ENCODE results near the gene PARP2. TPM values are rescaled to one million over a fixed set of nuclear protein-coding genes. Genes with fewer than 3 reads are reported as not detected.

Gene PARP2
- total RNA-seq, 1 donor from 2014 or later = 19.4 TPM

- no peak for TF ChIP-seq CTCF (IDR thresholded peaks at IDR 0.05)
- no peak overlapping the region for H3K27ac Mint-ChIP-seq (ENCODE audit: unreplicated experiment)
- no peaks in the 10 kb centered on the region for H3K9me3 Mint-ChIP-seq (ENCODE audit: low read depth)
- H3K36me3 Mint-ChIP-seq (ENCODE audit: low read depth) = peaks cover 49% of the 10 kb centered on the region
- H3K27me3 Mint-ChIP-seq (ENCODE audit: low read depth) = no peaks in the 10 kb centered on the region
- DNase-seq (ENCODE audit: low spot score) = no peak
- H3K4me3 Mint-ChIP-seq (ENCODE audit: unreplicated experiment) = no peak overlapping the region
- no peaks in the 10 kb centered on the region for H3K4me1 Mint-ChIP-seq (ENCODE audit: low read depth)
Measured at GRCh38 chr14:20403521-20403920, 60.1 kb downstream of the PARP2 start.

Other genes starting within 250 kb of the PARP2 start
- not detected in 3 replicates for gene OR4K17, start 232.9 kb upstream of the PARP2 start, total RNA-seq
- not detected in 3 replicates for gene OR4N5, start 204.8 kb upstream of the PARP2 start, total RNA-seq
- gene OR11G2, start 152.7 kb upstream of the PARP2 start, total RNA-seq = not detected in 3 replicates
- not detected in 3 replicates for gene OR11H6, start 119.9 kb upstream of the PARP2 start, total RNA-seq
- gene OR11H7, start 114.7 kb upstream of the PARP2 start, total RNA-seq = not detected in 3 replicates
- not detected in 3 replicates for gene OR11H4, start 104.3 kb upstream of the PARP2 start, total RNA-seq
- gene TTC5, start 37.7 kb upstream of the PARP2 start, total RNA-seq = 16.3 to 29.5 TPM (median 17.3 TPM) in 3 replicates
- 32.6 to 41.2 TPM (median 34.7 TPM) in 3 replicates for gene CCNB1IP1, start 10.4 kb upstream of the PARP2 start, total RNA-seq
- 19.2 to 32.7 TPM (median 22.8 TPM) in 3 replicates for gene TEP1, start 69.9 kb downstream of the PARP2 start, total RNA-seq
- gene KLHL33, start 92.5 kb downstream of the PARP2 start, total RNA-seq = not detected in 3 replicates
- 26.0 to 41.4 TPM (median 28.6 TPM) in 3 replicates for gene OSGEP, start 111.2 kb downstream of the PARP2 start, total RNA-seq
- 141 to 168 TPM (median 142 TPM) in 3 replicates for gene APEX1, start 111.6 kb downstream of the PARP2 start, total RNA-seq
- gene PIP4P1, start 117.8 kb downstream of the PARP2 start, total RNA-seq = 31.0 to 36.9 TPM (median 32.0 TPM) in 3 replicates
- 25.0 to 34.8 TPM (median 26.7 TPM) in 3 replicates for gene PNP, start 125.8 kb downstream of the PARP2 start, total RNA-seq
- 0.72 TPM in 1 of 3 replicates, not detected in the others for gene RNASE10, start 161.9 kb downstream of the PARP2 start, total RNA-seq
- gene RNASE9, start 217.4 kb downstream of the PARP2 start, total RNA-seq = not detected in 3 replicates
- not detected in 3 replicates for gene RNASE11, start 244.4 kb downstream of the PARP2 start, total RNA-seq
- gene RNASE12, start 247.7 kb downstream of the PARP2 start, total RNA-seq = not detected in 3 replicates

Data from chondrocyte (in vitro differentiated cells).